Measurements from ENCODE around the gene SETD7. TPM values are rescaled to one million over a fixed set of nuclear protein-coding genes. Genes with fewer than 3 reads are reported as not detected.
"Not testable (repeated sequence)": the region's sequence is repeated elsewhere in the genome, so short reads cannot be mapped to it uniquely, and the experiment has no call there.

SETD7 gene
- total and polyA plus RNA-seq, 2 donors (not counting 3 experiments of a cell fraction or from before 2014, with no cell fraction given) = 18.8 to 39.9 TPM

- no peaks in the 10 kb centered on the region for H3K27me3 ChIP-seq (ENCODE audit: control insufficient read depth in 2 of 2, insufficient read depth in 2 of 2, low read length in 2 of 2)
- BruUV-seq (replicated peaks) = no TSS peak
- no peaks in the 10 kb centered on the region for H3K4me1 ChIP-seq (ENCODE audit: control insufficient read depth, extremely low read depth, insufficient read depth, low read length)
- dilution Hi-C loops (cut with MboI; ENCODE audit: extremely low pct_ligation_motif_present, low sequenced_read_pairs) = no loop called here
- no peak overlapping the region for H3K4me3 ChIP-seq (replicated peaks in 1 of 3; ENCODE audit: insufficient read depth in 1 of 3, low read depth in 1 of 3, low read length in 3 of 3)
- H3K9me1 ChIP-seq (replicated peaks; ENCODE audit: control insufficient read depth, extremely low read depth, insufficient read depth, low read length) = no peaks in the 10 kb centered on the region
- intact Hi-C loops (cut with micrococcal nuclease) = no loop called here
- no peak overlapping the region for H2AFZ ChIP-seq (ENCODE audit: low read depth, low read length)
- CTCF ChIA-PET = no interaction called here
- POLR2A ChIA-PET = no interaction called here
- no peaks in the 10 kb centered on the region for H3K36me3 ChIP-seq (ENCODE audit: control insufficient read depth in 2 of 2, extremely low read depth in 1 of 2, insufficient read depth in 2 of 2, low read length in 2 of 2)
- FAIRE-seq = no peak
- peaks cover 66% of the 10 kb centered on the region for H3K79me2 ChIP-seq (ENCODE audit: control insufficient read depth, insufficient read depth, low read length)
- H3K9me3 ChIP-seq (replicated peaks; ENCODE audit: control insufficient read depth, insufficient read depth, low read length) = no peaks in the 10 kb centered on the region
- H3K27ac ChIP-seq (ENCODE audit: insufficient read depth, low read depth, low read length) = no peak overlapping the region
- TF ChIP-seq MYC (IDR thresholded peaks at IDR 0.05; ENCODE audit: low read depth, low read length) (no peak), POLR2A (IDR thresholded peaks at IDR 0.05; ENCODE audit: low read depth, low read length) (no peak), EZH2 (IDR thresholded peaks at IDR 0.05; ENCODE audit: borderline replicate concordance, low read depth, low read length, severe bottlenecking) (no peak), MAX (IDR thresholded peaks at IDR 0.05; ENCODE audit: insufficient read depth, insufficient read length) (no peak), POLR2AphosphoS5 (IDR thresholded peaks at IDR 0.05; ENCODE audit: insufficient read depth, low read depth, low read length) (no peak), JUN (IDR thresholded peaks at IDR 0.05; ENCODE audit: borderline replicate concordance, insufficient read depth, insufficient read length, low read depth) (no peak), FOS (IDR thresholded peaks at IDR 0.05; ENCODE audit: borderline replicate concordance, insufficient read depth, low read length) (no peak), GATA2 (IDR thresholded peaks at IDR 0.05; ENCODE audit: insufficient read depth, insufficient read length, low read depth, low read length) (no peak)
- TF ChIP-seq, protein P1, sequence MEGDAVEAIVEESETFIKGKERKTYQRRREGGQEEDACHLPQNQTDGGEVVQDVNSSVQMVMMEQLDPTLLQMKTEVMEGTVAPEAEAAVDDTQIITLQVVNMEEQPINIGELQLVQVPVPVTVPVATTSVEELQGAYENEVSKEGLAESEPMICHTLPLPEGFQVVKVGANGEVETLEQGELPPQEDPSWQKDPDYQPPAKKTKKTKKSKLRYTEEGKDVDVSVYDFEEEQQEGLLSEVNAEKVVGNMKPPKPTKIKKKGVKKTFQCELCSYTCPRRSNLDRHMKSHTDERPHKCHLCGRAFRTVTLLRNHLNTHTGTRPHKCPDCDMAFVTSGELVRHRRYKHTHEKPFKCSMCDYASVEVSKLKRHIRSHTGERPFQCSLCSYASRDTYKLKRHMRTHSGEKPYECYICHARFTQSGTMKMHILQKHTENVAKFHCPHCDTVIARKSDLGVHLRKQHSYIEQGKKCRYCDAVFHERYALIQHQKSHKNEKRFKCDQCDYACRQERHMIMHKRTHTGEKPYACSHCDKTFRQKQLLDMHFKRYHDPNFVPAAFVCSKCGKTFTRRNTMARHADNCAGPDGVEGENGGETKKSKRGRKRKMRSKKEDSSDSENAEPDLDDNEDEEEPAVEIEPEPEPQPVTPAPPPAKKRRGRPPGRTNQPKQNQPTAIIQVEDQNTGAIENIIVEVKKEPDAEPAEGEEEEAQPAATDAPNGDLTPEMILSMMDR (IDR thresholded peaks at IDR 0.05; ENCODE audit: extremely low read depth in 1 of 2, insufficient read depth in 1 of 2, low read depth in 1 of 2, low read length in 2 of 2) = no peak
- DNase-seq (ENCODE audit: low read depth, low spot score) = no peak
- no peak overlapping the region for H3K4me2 ChIP-seq (ENCODE audit: insufficient read depth, low read length)
- H4K20me1 ChIP-seq (replicated peaks; ENCODE audit: control insufficient read depth, extremely low read depth, insufficient read depth, low read length) = peaks cover 5% of the 10 kb centered on the region
- no peak overlapping the region for H3K9ac ChIP-seq (replicated peaks; ENCODE audit: extremely low read depth, insufficient read depth, low read length)
Measured at GRCh38 chr4:139465922-139466321, 90.1 kb downstream of the SETD7 start.

GRCh38 chr4:139464512-139464911, 91.5 kb downstream of the SETD7 start:
- H3K9ac ChIP-seq (replicated peaks; ENCODE audit: extremely low read depth, insufficient read depth, low read length); H3K4me3 ChIP-seq (replicated peaks in 1 of 3; ENCODE audit: insufficient read depth in 1 of 3, low read depth in 1 of 3, low read length in 3 of 3); H3K9me1 ChIP-seq (replicated peaks; ENCODE audit: control insufficient read depth, extremely low read depth, insufficient read depth, low read length); H4K20me1 ChIP-seq (replicated peaks; ENCODE audit: control insufficient read depth, extremely low read depth, insufficient read depth, low read length); H3K36me3 ChIP-seq (ENCODE audit: control insufficient read depth in 2 of 2, extremely low read depth in 1 of 2, insufficient read depth in 2 of 2, low read length in 2 of 2); DNase-seq (ENCODE audit: low read depth, low spot score); BruUV-seq (replicated peaks); H3K4me1 ChIP-seq (ENCODE audit: control insufficient read depth, extremely low read depth, insufficient read depth, low read length); dilution Hi-C loops (cut with MboI; ENCODE audit: extremely low pct_ligation_motif_present, low sequenced_read_pairs); H3K27ac ChIP-seq (ENCODE audit: insufficient read depth, low read depth, low read length); H2AFZ ChIP-seq (ENCODE audit: low read depth, low read length); H3K27me3 ChIP-seq (ENCODE audit: control insufficient read depth in 2 of 2, insufficient read depth in 2 of 2, low read length in 2 of 2); POLR2A ChIA-PET; FAIRE-seq; intact Hi-C loops (cut with micrococcal nuclease); H3K4me2 ChIP-seq (ENCODE audit: insufficient read depth, low read length); CTCF ChIA-PET; H3K9me3 ChIP-seq (replicated peaks; ENCODE audit: control insufficient read depth, insufficient read depth, low read length): not testable (repeated sequence)
- H3K79me2 ChIP-seq (ENCODE audit: control insufficient read depth, insufficient read depth, low read length) = peaks cover 63% of the 10 kb centered on the region

Measured in endothelial cell of umbilical vein (primary cell).